Measurements from ENCODE around the gene GALNT15.

DNA sequence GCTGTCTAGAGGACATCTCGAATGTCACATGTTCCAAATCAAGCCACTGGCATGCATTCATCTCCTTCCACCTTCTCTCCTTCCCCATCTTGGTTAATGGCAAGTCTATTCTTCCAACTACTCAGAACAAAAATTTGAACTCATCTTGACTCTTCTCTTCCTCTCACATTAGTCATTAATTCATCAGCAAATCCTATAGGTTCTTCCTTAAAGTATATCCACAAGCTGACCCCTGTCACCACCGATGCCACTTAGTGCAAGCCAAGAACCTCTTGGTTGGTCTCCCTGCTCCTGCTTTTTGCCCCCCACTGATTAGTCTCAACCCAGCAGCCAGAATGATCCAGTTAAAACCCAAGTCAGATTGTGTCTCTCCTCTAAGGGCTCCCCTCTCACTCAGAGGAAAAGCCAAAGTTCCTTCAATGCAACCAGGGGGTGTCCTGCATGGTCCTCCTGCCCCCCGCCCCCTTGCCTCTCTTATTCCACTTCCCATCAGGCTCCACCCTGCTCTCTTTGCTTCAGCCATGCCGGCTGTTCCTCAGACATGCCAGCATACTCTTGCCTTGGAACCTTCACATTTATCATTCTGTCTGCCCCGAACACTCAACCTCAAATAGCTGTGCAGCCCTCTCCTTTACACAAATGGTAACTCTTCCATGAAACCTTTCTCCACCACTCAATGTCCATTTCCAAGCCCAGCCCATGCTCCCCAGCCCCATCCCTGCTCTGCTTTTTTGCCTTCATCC, 1.0 kb upstream of the GALNT15 start:
- TF ChIP-seq CTCF (conservative IDR thresholded peaks at IDR 0.05; ENCODE audit: low read depth, low read length) (no peak), EZH2 (IDR thresholded peaks at IDR 0.05; ENCODE audit: borderline replicate concordance, low read depth, low read length, poor library complexity, severe bottlenecking) (no peak)
